ENCODE results near the gene TNFRSF8.
A peak's percentile ranks its signal among the peaks of the same experiment; 100 is the strongest.

Gene TNFRSF8

GRCh38 chr1:12172042-12172851, 109.1 kb downstream of the TNFRSF8 start:
- no peak for DNase-seq (ENCODE audit: low read depth in 2 of 2, low spot score in 1 of 2)

GRCh38 chr1:12173041-12173509, 110.0 kb downstream of the TNFRSF8 start:
- no peak for DNase-seq (ENCODE audit: low read depth in 2 of 2, low spot score in 1 of 2)

GRCh38 chr1:12173631-12174121, 110.6 kb downstream of the TNFRSF8 start:
- peak; percentile 95 for DNase-seq (ENCODE audit: low read depth in 2 of 2, low spot score in 1 of 2)

- no peak for DNase-seq (ENCODE audit: low read depth in 2 of 2, low spot score in 1 of 2)
These were observed 112.1 kb downstream of the TNFRSF8 start for GRCh38 chr1:12174924-12175810.

- no peak for DNase-seq (ENCODE audit: low read depth in 2 of 2, low spot score in 1 of 2)
These were observed 113.4 kb downstream of the TNFRSF8 start for GRCh38 chr1:12176298-12177118.

- DNase-seq (ENCODE audit: low read depth in 2 of 2, low spot score in 1 of 2): no peak
These were observed 114.3 kb downstream of the TNFRSF8 start for GRCh38 chr1:12177156-12177998.

GRCh38 chr1:12177999-12178441, 114.9 kb downstream of the TNFRSF8 start:
- DNase-seq (ENCODE audit: low read depth in 2 of 2, low spot score in 1 of 2): peak; percentile 97

- DNase-seq (ENCODE audit: low read depth in 2 of 2, low spot score in 1 of 2): no peak
These were observed 115.4 kb downstream of the TNFRSF8 start for GRCh38 chr1:12178511-12178910.

- peak; percentile 63 to 79 for DNase-seq (ENCODE audit: low read depth in 2 of 2, low spot score in 1 of 2)
These were observed 116.0 kb downstream of the TNFRSF8 start for GRCh38 chr1:12179111-12179519.

- no peak for DNase-seq (ENCODE audit: low read depth in 2 of 2, low spot score in 1 of 2)
These were observed 116.6 kb downstream of the TNFRSF8 start for GRCh38 chr1:12179676-12180075.

GRCh38 chr1:12180315-12180714, 117.2 kb downstream of the TNFRSF8 start:
- no peak for DNase-seq (ENCODE audit: low read depth in 2 of 2, low spot score in 1 of 2)

GRCh38 chr1:12180903-12181302, 117.8 kb downstream of the TNFRSF8 start:
- no peak for DNase-seq (ENCODE audit: low read depth in 2 of 2, low spot score in 1 of 2)

GRCh38 chr1:12181568-12181967, 118.5 kb downstream of the TNFRSF8 start:
- no peak for DNase-seq (ENCODE audit: low read depth in 2 of 2, low spot score in 1 of 2)

- DNase-seq (ENCODE audit: low read depth in 2 of 2, low spot score in 1 of 2): no peak
These were observed 119.4 kb downstream of the TNFRSF8 start for GRCh38 chr1:12182410-12182984.

GRCh38 chr1:12183095-12183794, 120.1 kb downstream of the TNFRSF8 start:
- DNase-seq (ENCODE audit: low read depth in 2 of 2, low spot score in 1 of 2): no peak

GRCh38 chr1:12184008-12184681, 121.0 kb downstream of the TNFRSF8 start:
- no peak for DNase-seq (ENCODE audit: low read depth in 2 of 2, low spot score in 1 of 2)

- no peak for DNase-seq (ENCODE audit: low read depth in 2 of 2, low spot score in 1 of 2)
These were observed 122.2 kb downstream of the TNFRSF8 start for GRCh38 chr1:12185036-12185917.

Measured in stimulated activated CD8-positive, alpha-beta memory T cell treated with anti-CD3 and anti-CD28 coated beads, Interleukin-4, amount 100 ng/mL, for 4 hours (primary cell).